H9 (cell line): ENCODE data around the gene FAM219B. TPM values are rescaled to one million over a fixed set of nuclear protein-coding genes. Genes with fewer than 3 reads are reported as not detected.
"Not testable (repeated sequence)": the region's sequence is repeated elsewhere in the genome, so short reads cannot be mapped to it uniquely, and the experiment has no call there.

Experiments used
- DNase-seq: peaks from one replicate; pipeline ENCODE4 v3.0.0-alpha.2; 2017
- H2AFZ ChIP-seq: one replicate; pipeline ENCODE4 v1.6.1; 2013; ENCODE audit warnings: mild to moderate bottlenecking, low read length, control low read depth, moderate library complexity
- H2AK5ac ChIP-seq: 2 replicates; pipeline ENCODE4 v1.6.1; 2013; ENCODE audit warnings: low read length, control low read depth, mixed read lengths; ENCODE audit not compliant: insufficient read length
- H2BK120ac ChIP-seq: one replicate; pipeline ENCODE4 v1.6.1; 2013; ENCODE audit warnings: low read depth, mild to moderate bottlenecking, low read length, control low read depth, inconsistent platforms; ENCODE audit not compliant: poor library complexity, severe bottlenecking
- H2BK12ac ChIP-seq: 2 replicates; pipeline ENCODE4 v1.6.1; 2013; ENCODE audit warnings: low read length, control low read depth, mixed read lengths, low read depth; ENCODE audit not compliant: insufficient read length
- H2BK15ac ChIP-seq: 2 replicates; pipeline ENCODE4 v1.6.1; 2013; ENCODE audit warnings: low read depth, low read length, control low read depth
- H2BK20ac ChIP-seq: one replicate; pipeline ENCODE4 v1.6.1; 2013; ENCODE audit warnings: low read depth, mild to moderate bottlenecking, low read length, control low read depth, inconsistent platforms; ENCODE audit not compliant: poor library complexity, severe bottlenecking
- H2BK5ac ChIP-seq: 2 replicates; pipeline ENCODE4 v1.6.1; 2013; ENCODE audit warnings: low read length, control low read depth, mixed read lengths; ENCODE audit not compliant: insufficient read length
- H3K14ac ChIP-seq: 2 replicates; pipeline ENCODE4 v1.6.1; 2013; ENCODE audit warnings: low read length, control low read depth; ENCODE audit not compliant: insufficient read depth
- H3K18ac ChIP-seq: 2 replicates; pipeline ENCODE4 v1.6.1; 2013; ENCODE audit warnings: low read depth, mild to moderate bottlenecking, mixed read lengths, low read length, control low read depth; ENCODE audit not compliant: insufficient read length
- H3K23ac ChIP-seq: 2 replicates; pipeline ENCODE4 v1.6.1; 2013; ENCODE audit warnings: low read length, control low read depth, mixed read lengths, low read depth; ENCODE audit not compliant: insufficient read length
- H3K23me2 ChIP-seq: 2 replicates; pipeline ENCODE4 v1.6.1; 2013; ENCODE audit warnings: low read depth, mild to moderate bottlenecking, mixed read lengths, low read length, control low read depth; ENCODE audit not compliant: insufficient read length, poor library complexity, severe bottlenecking
- H3K27ac ChIP-seq: 2 replicates; pipeline ENCODE4 v1.5.1; 2013; ENCODE audit warnings: low read length, control low read depth, mixed read lengths, low read depth; ENCODE audit not compliant: insufficient read length
- H3K27me3 ChIP-seq: 2 replicates; pipeline ENCODE4 v1.6.1; 2013; ENCODE audit warnings: low read length, control low read depth, inconsistent platforms; ENCODE audit not compliant: insufficient read depth
- H3K4ac ChIP-seq: 2 replicates; pipeline ENCODE4 v1.6.1; 2013; ENCODE audit warnings: low read depth, mild to moderate bottlenecking, control low read depth, inconsistent platforms, low read length, moderate library complexity
- H3K4me1 ChIP-seq: 2 replicates; pipeline ENCODE4 v1.6.1; 2013; ENCODE audit warnings: low read length, control low read depth, inconsistent platforms; ENCODE audit not compliant: insufficient read depth
- H3K4me2 ChIP-seq: 2 replicates; pipeline ENCODE4 v1.6.1; 2013; ENCODE audit warnings: low read length, control low read depth, mixed read lengths; ENCODE audit not compliant: insufficient read length, insufficient read depth
- H3K56ac ChIP-seq: 2 replicates; pipeline ENCODE4 v1.6.1; 2013; ENCODE audit warnings: low read depth, mild to moderate bottlenecking, mixed read lengths, low read length, control low read depth; ENCODE audit not compliant: insufficient read length
- H3K79me1 ChIP-seq: 2 replicates; pipeline ENCODE4 v1.6.1; 2013; ENCODE audit warnings: low read depth, mild to moderate bottlenecking, moderate library complexity, low read length, control low read depth, inconsistent platforms; ENCODE audit not compliant: insufficient read depth, poor library complexity, severe bottlenecking
- H3K79me2 ChIP-seq: 2 replicates; pipeline ENCODE4 v1.6.1; 2013; ENCODE audit warnings: low read length, control low read depth, inconsistent platforms; ENCODE audit not compliant: insufficient read depth
- H3K9ac ChIP-seq: 2 replicates; pipeline ENCODE4 v1.6.1; 2013; ENCODE audit warnings: low read length, control low read depth, mixed read lengths; ENCODE audit not compliant: insufficient read length; ENCODE audit errors: extremely low read depth
- H3K9me3 ChIP-seq: one replicate; pipeline ENCODE4 v1.6.1; 2013; ENCODE audit warnings: low read depth, low read length, inconsistent platforms; ENCODE audit not compliant: control insufficient read depth
- H3T11ph ChIP-seq: one replicate; pipeline ENCODE4 v1.6.1; 2013; ENCODE audit warnings: mild to moderate bottlenecking, low read length, control low read depth, inconsistent platforms
- H4K20me1 ChIP-seq: one replicate; pipeline ENCODE4 v1.6.1; 2013; ENCODE audit not compliant: control insufficient read depth, insufficient read length, insufficient read depth
- H4K5ac ChIP-seq: 2 replicates; pipeline ENCODE4 v1.6.1; 2013; ENCODE audit warnings: low read depth, mild to moderate bottlenecking, mixed read lengths, low read length, control low read depth; ENCODE audit not compliant: insufficient read length
- H4K8ac ChIP-seq: replicated peaks from 2 replicates; pipeline ENCODE4 v1.6.1; 2013; ENCODE audit warnings: low read length, control low read depth, mixed read lengths, low read depth; ENCODE audit not compliant: insufficient read length
- H4K91ac ChIP-seq: 2 replicates; pipeline ENCODE4 v1.6.1; 2013; ENCODE audit warnings: low read depth, mild to moderate bottlenecking, moderate library complexity, mixed read lengths, low read length, control low read depth; ENCODE audit not compliant: insufficient read length
- H3K27ac Mint-ChIP-seq, 3 experiments: 2 replicates in 2 of 3; 3 replicates in 1 of 3; pipeline ENCODE4 v1.8.0; 2020 to 2021; ENCODE audit warnings: mixed read lengths in 3 of 3, mild to moderate bottlenecking in 1 of 3, moderate library complexity in 1 of 3
- H3K27me3 Mint-ChIP-seq: 2 replicates; pipeline ENCODE4 v1.8.0; 2021; ENCODE audit warnings: low read depth, mild to moderate bottlenecking, moderate library complexity, mixed read lengths
- H3K36me3 Mint-ChIP-seq, 3 experiments: 2 replicates in 2 of 3; 3 replicates in 1 of 3; pipeline ENCODE4 v1.8.0; 2020 to 2021; ENCODE audit warnings: low read depth in 3 of 3, mixed read lengths in 3 of 3; ENCODE audit not compliant: insufficient read depth in 1 of 3
- H3K4me1 Mint-ChIP-seq, 2 experiments: 2 replicates each; pipeline ENCODE4 v1.8.0; 2020; ENCODE audit warnings: mixed read lengths in 2 of 2
- H3K4me3 Mint-ChIP-seq, 2 experiments: 2 replicates in 1 of 2; 3 replicates in 1 of 2; pipeline ENCODE4 v1.8.0; 2020 to 2021; ENCODE audit warnings: mild to moderate bottlenecking in 2 of 2, mixed read lengths in 2 of 2, moderate library complexity in 1 of 2
- H3K9me3 Mint-ChIP-seq, 2 experiments: 2 replicates in 1 of 2; 3 replicates in 1 of 2; pipeline ENCODE4 v1.8.0; 2020; ENCODE audit warnings: mild to moderate bottlenecking in 2 of 2, mixed read lengths in 2 of 2, moderate library complexity in 1 of 2
- CTCF ChIP-seq: fragments of 200-600 bp; sonication (generic); conservative IDR thresholded peaks from 3 replicates; pipeline ENCODE4 v1.8.0; 2021; ENCODE audit warnings: antibody characterized with exemption, mild to moderate bottlenecking
- WGBS: extraction: QIAGEN DNeasy Blood & Tissue Kit; methylation state at CpG from one replicate; pipeline ENCODE4 v1.1.7; 2013; ENCODE audit warnings: missing lambda C conversion rate, low lambda C conversion rate, mixed read lengths; ENCODE audit not compliant: insufficient read length; ENCODE audit errors: extremely low coverage; 5-methylcytosine and 5-hydroxymethylcytosine counted together
- total RNA-seq: library from RNA; stranded (reverse); gene quantifications from 2 replicates; pipeline ENCODE4 v1.2.1, GENCODE V29; 2021

Gene FAM219B
- total RNA-seq, 1 experiment from 2014 or later = 60.3 TPM

DNA sequence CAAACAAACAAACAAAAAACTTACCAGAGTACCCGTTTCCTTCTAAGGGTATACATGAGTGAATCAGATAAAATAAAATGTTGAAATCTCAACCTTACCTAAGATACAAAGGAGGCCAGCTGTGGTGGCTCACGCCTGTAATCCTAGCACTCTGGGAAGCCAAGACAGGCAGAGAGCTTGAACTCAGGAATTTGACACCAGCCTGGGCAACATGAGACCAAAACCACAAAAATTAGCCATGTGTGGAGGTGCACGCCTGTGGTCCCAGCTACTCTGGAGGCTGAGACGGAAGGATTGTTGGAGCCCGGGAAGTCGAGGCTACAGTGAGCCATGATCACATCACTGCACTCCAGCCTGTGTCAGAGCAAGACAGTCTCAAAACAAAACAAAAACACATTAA lies 11.0 kb upstream of the FAM219B start:
- Histone ChIP-seq H2BK5ac (no peak overlapping the region), H2BK12ac (no peak overlapping the region), H4K5ac (no peak overlapping the region), H3K9me3 (no peaks in the 10 kb centered on the region), H3T11ph (no peak overlapping the region), H3K79me1 (no peaks in the 10 kb centered on the region), H3K56ac (no peak overlapping the region), H2BK120ac (no peak overlapping the region), H2AK5ac (no peak overlapping the region), H2BK15ac (no peak overlapping the region), H3K27me3 (no peaks in the 10 kb centered on the region), H3K27ac (no peak overlapping the region), H4K8ac (no peak overlapping the region), H3K4ac (no peak overlapping the region), H3K14ac (no peak overlapping the region), H3K4me2 (no peak overlapping the region), H3K18ac (no peak overlapping the region), H2AFZ (no peak overlapping the region), H3K79me2 (no peaks in the 10 kb centered on the region), H4K20me1 (no peaks in the 10 kb centered on the region), H3K23me2 (no peaks in the 10 kb centered on the region), H2BK20ac (no peak overlapping the region), H4K91ac (no peak overlapping the region), H3K9ac (no peak overlapping the region), H3K4me1 (no peaks in the 10 kb centered on the region), H3K23ac (no peak overlapping the region)
- Mint-ChIP-seq H3K36me3 (peaks cover 47 to 87% (median 65%) of the 10 kb centered on the region in 3 experiments), H3K27me3 (no peaks in the 10 kb centered on the region), H3K4me1 (no peaks in the 10 kb centered on the region), H3K9me3 (no peaks in the 10 kb centered on the region), H3K4me3 (no peak overlapping the region), H3K27ac (no peak overlapping the region)
- no CpG with 5 or more reads among the region's 6 CpGs for WGBS
- DNase-seq = no peak
- no peak for TF ChIP-seq CTCF

GRCh38 chr15:74913799-74914198 lies 7.1 kb upstream of the FAM219B start:
- H4K8ac ChIP-seq, H4K91ac ChIP-seq, H3K79me2 ChIP-seq, H2BK12ac ChIP-seq, H3K27ac Mint-ChIP-seq, H3K27me3 ChIP-seq, H3K27ac ChIP-seq, H3K56ac ChIP-seq, H3K23me2 ChIP-seq, H2BK5ac ChIP-seq, DNase-seq, H3T11ph ChIP-seq, H3K79me1 ChIP-seq, H3K4ac ChIP-seq, H2BK15ac ChIP-seq, H3K4me1 ChIP-seq, H2AFZ ChIP-seq, H3K9me3 Mint-ChIP-seq, H3K4me1 Mint-ChIP-seq, H4K5ac ChIP-seq, H3K23ac ChIP-seq, H3K9me3 ChIP-seq, H2AK5ac ChIP-seq, H2BK120ac ChIP-seq, H3K14ac ChIP-seq, H3K4me2 ChIP-seq, H4K20me1 ChIP-seq, H3K4me3 Mint-ChIP-seq, H3K18ac ChIP-seq, H3K9ac ChIP-seq, H3K27me3 Mint-ChIP-seq, H2BK20ac ChIP-seq: not testable (repeated sequence)
- no CpG with 5 or more reads among the region's 8 CpGs for WGBS
- H3K36me3 Mint-ChIP-seq = peaks cover 41 to 63% (median 51%) of the 10 kb centered on the region in 3 experiments
